ENCODE measurements around the gene ARRDC3. TPM values are rescaled to one million over a fixed set of nuclear protein-coding genes. Genes with fewer than 3 reads are reported as not detected.

ARRDC3 gene
- 34.5 and 38.7 TPM in 2 replicates for total RNA-seq (2022)
- percentile 97 among the genes with signal in this experiment for Bru-seq, nascent RNA
- percentile 88 among the genes with signal in this experiment for BruChase-seq, experiment 1, labeled RNA remaining after a 2-hour chase
- percentile 80 among the genes with signal in this experiment for BruChase-seq, experiment 2, labeled RNA remaining after a 6-hour chase
- long read RNA-seq, full-length matches to known transcripts: 30 of 48 reads
- long read RNA-seq, partial matches to known transcripts: 2 of 48 reads
- long read RNA-seq, other reads (novel, unspliced or antisense): 16 of 48 reads

- Histone ChIP-seq H3K36me3 (ENCODE audit: control insufficient read depth, insufficient read depth, low read length) (no peaks in the 10 kb centered on the region), H3K4me3 (ENCODE audit: low read depth, low read length) (peak within 1 kb of the TSS; percentile 65), H3K9me3 (no peaks in the 10 kb centered on the region), H3K4me1 (peaks cover 11% of the 10 kb centered on the region), H3K27me3 (replicated peaks; ENCODE audit: control insufficient read depth, insufficient read depth, low read length) (no peaks in the 10 kb centered on the region)
- Mint-ChIP-seq H3K4me3 (ENCODE audit: unreplicated experiment) (peak within 1 kb of the TSS; percentile 88), H3K27ac (ENCODE audit: unreplicated experiment) (peak within 1 kb of the TSS; percentile 94), H3K9me3 (ENCODE audit: unreplicated experiment) (no peaks in the 10 kb centered on the region), H3K27me3 (ENCODE audit: insufficient read depth, unreplicated experiment) (no peaks in the 10 kb centered on the region), H3K4me1 (ENCODE audit: low read depth, unreplicated experiment) (no peaks in the 10 kb centered on the region), H3K36me3 (ENCODE audit: insufficient read depth, unreplicated experiment) (peaks cover 45% of the 10 kb centered on the region)
- intact Hi-C loops (cut with micrococcal nuclease; ENCODE audit: unreplicated experiment): loop anchor here (1.0 kb wide), 3 partner anchors 103 to 451 kb away; no protein-coding TSS in a partner anchor
- ChIA-PET POLR2A (interaction anchor here (0.5 to 1.9 kb wide), 18 partner anchors 8 to 1800 kb away, joined by 3 to 40 read pairs (median 4); no protein-coding TSS in a partner anchor), CTCF (interaction anchor here (0.5 to 5.4 kb wide), 8 partner anchors 36 to 518 kb away, joined by 3 to 71 read pairs (median 5); no protein-coding TSS in a partner anchor)
- TF ChIP-seq CTCF (IDR thresholded peaks at IDR 0.05; ENCODE audit: insufficient read depth in 1 of 2, low read depth in 1 of 2, low read length in 1 of 2, severe bottlenecking in 1 of 2, unreplicated experiment in 1 of 2): peak in 1 of 2 experiments; percentile 12
- no TSS peak for BruUV-seq (replicated peaks)
- DNase-seq: peak; percentile 97 to 98
Observed at GRCh38 chr5:91383027-91383955, at the start of gene ARRDC3. ARRDC3 (minus strand) TSS chr5:91383317; CDS start chr5:91383092, 225 bp downstream.

- TF ChIP-seq CTCF (IDR thresholded peaks at IDR 0.05; ENCODE audit: insufficient read depth in 1 of 2, low read depth in 1 of 2, low read length in 1 of 2, severe bottlenecking in 1 of 2, unreplicated experiment in 1 of 2): no peak
- intact Hi-C loops (cut with micrococcal nuclease; ENCODE audit: unreplicated experiment): no loop called here
Observed at GRCh38 chr5:91430949-91431348, 47.8 kb upstream of the ARRDC3 start.

More at GRCh38 chr5:91430949-91431348, 47.8 kb upstream of the ARRDC3 start:
- no peak for DNase-seq
- no peaks in the 10 kb centered on the region for H3K9me3 Mint-ChIP-seq (ENCODE audit: unreplicated experiment)
- no peak overlapping the region for H3K4me3 Mint-ChIP-seq (ENCODE audit: unreplicated experiment)
- ChIA-PET CTCF (no interaction called here), POLR2A (no interaction called here)
- H3K27me3 Mint-ChIP-seq (ENCODE audit: insufficient read depth, unreplicated experiment): no peaks in the 10 kb centered on the region
- H3K36me3 ChIP-seq (ENCODE audit: control insufficient read depth, insufficient read depth, low read length): no peaks in the 10 kb centered on the region
- no peaks in the 10 kb centered on the region for H3K4me1 ChIP-seq
- H3K9me3 ChIP-seq: no peaks in the 10 kb centered on the region
- H3K27me3 ChIP-seq (replicated peaks; ENCODE audit: control insufficient read depth, insufficient read depth, low read length): no peaks in the 10 kb centered on the region
- H3K36me3 Mint-ChIP-seq (ENCODE audit: insufficient read depth, unreplicated experiment): no peaks in the 10 kb centered on the region
- H3K4me1 Mint-ChIP-seq (ENCODE audit: low read depth, unreplicated experiment): no peaks in the 10 kb centered on the region
- no peak overlapping the region for H3K4me3 ChIP-seq (ENCODE audit: low read depth, low read length)
- no TSS peak for BruUV-seq (replicated peaks)
- no peak overlapping the region for H3K27ac Mint-ChIP-seq (ENCODE audit: unreplicated experiment)

All from Caco-2 (cell line).